ENCODE data around the gene SV2B.
"Not testable (repeated sequence)": the region's sequence is repeated elsewhere in the genome, so short reads cannot be mapped to it uniquely, and the experiment has no call there.

SV2B gene, protein sequence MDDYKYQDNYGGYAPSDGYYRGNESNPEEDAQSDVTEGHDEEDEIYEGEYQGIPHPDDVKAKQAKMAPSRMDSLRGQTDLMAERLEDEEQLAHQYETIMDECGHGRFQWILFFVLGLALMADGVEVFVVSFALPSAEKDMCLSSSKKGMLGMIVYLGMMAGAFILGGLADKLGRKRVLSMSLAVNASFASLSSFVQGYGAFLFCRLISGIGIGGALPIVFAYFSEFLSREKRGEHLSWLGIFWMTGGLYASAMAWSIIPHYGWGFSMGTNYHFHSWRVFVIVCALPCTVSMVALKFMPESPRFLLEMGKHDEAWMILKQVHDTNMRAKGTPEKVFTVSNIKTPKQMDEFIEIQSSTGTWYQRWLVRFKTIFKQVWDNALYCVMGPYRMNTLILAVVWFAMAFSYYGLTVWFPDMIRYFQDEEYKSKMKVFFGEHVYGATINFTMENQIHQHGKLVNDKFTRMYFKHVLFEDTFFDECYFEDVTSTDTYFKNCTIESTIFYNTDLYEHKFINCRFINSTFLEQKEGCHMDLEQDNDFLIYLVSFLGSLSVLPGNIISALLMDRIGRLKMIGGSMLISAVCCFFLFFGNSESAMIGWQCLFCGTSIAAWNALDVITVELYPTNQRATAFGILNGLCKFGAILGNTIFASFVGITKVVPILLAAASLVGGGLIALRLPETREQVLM

DNA sequence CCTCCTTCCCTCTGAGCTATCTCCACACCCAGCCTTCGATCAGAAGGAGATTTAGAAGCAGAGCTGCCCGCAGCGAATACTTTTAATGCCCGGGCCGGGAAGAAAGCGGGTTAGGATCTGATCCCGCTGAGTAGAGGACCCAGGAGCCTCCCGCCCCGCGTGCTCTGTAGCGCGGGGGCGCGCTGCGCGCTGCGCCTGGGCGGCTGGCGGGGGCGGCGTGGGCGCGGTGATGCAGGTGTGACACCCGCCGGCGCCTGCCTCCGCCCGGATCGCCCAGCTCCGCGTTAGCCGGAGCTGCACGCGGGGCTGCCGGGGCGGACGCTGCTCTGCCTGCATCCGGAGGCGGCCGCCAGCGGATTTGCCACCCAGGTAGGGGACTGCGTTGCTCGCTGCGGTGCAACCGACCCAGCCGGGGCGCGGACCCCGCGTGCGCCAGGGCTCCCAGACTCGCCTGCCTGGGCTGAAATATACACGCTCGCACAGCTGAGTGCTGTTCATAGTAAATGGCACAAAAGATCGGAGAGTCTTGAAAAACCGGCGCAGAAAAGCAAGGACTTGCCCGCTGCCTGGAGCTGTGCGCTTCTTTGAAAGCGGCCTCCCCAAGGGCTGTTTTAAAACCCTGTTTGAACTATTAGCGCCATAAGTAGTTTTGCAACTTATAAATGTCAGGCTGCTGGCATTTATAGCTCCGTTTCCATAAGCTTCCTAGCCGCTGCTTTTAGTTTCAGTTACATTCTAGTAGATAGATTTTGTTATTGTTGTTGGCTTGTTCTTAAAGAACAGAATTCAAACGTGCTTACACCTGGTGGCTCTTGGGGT, at the start of gene SV2B:
Gene SV2B (plus strand): TSS at position 263 of the 819 bp plus-strand sequence. CDS start 126,007 bp downstream, outside the sequence.
- DNase-seq (ENCODE audit: low read depth) = peak; percentile 24

DNA sequence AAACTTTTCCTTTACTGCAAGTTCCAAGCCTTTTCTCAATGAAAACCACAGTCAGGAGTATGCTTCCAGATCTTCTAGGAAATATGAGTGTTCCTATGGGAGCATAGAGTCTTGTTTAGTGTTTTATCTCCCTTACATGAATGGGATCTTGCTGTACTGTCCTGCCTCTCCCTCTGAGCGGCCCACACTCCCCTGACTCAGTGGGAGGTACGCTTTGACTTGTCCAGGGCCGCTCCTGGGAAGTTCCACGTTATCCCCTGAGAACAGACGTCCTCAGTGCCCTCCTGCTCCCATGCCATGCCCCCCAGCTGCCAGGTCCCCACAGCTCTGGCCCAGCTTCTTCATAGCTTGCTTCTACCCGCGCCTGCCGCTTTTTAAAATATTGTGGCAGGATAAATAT, 48.8 kb upstream of the SV2B start:
- no peak for DNase-seq (ENCODE audit: low read depth)

DNA sequence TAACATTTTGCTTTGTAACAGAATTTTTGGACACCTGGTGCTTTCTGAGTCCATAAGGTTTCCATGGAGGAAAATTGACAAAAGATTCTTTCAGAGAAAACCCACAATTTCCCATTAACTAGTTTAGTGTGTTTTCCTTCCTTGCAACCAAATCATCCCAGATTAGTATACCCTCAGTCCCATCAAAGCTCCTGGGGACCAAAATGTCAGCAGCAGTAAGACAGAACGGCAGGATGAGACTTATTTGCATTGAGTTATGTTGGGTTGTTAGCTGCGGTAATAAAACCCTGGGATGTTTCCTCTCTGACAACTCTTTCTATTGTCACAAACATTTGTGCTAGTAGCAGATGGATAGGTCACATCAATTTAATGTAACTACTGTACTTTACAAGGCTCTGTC, 45.2 kb upstream of the SV2B start:
- no peak for DNase-seq (ENCODE audit: low read depth)

DNA sequence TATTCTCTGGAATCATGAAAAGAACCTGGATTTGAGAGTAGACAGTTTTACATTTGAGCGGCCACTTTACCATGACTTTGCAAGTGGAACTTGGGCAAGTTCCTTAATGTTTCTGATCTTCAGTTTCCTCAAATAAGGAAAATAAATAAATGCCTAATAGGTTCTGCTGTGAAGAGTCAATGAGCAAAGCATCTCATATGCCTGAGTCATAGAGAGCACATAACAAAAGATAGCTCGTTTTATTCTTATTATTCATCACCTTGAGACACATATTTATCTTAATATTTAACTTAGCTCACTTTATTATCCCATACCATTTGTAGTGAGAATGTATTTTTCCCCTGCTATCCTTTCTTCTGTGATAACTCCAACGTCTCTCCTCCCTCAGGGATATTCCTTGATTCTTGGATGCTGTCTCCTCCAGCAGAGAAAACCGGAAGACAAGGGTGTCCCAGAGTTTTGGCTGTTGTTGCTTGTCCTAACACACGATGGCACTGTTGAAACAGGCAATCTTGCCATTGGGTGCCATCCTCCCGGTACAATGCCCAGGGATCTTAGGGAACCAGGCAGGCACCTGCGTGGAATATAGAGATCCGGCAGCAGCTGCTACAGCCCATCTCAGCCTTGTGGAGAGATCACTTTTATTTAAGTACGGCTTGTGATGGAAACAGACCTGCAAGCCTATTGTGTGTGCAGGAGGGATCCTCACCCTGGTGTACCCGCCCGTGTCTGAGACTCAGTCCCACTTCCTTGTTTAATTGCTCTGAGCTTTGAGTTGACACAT, 44.3 kb upstream of the SV2B start:
- no peak for DNase-seq (ENCODE audit: low read depth)

DNA sequence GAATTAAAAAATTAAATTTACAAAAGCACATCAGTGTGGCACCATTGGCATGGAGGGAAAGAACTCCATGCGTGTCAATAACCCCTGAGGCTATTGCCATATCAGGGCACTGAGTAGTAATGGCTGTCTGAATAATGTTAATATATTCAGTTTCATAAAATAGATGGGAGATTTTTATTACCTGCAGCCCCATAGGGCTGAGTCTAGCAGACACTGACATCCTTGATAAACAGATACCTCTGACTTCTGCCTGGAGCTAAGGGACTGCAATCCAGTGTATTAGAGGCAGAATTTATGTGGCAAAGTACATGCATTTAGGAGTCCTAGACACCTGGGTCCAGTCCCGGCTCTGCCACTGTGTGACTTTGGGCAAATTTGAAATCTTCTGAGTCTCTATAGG, 38.8 kb upstream of the SV2B start:
- no peak for DNase-seq (ENCODE audit: low read depth)

DNA sequence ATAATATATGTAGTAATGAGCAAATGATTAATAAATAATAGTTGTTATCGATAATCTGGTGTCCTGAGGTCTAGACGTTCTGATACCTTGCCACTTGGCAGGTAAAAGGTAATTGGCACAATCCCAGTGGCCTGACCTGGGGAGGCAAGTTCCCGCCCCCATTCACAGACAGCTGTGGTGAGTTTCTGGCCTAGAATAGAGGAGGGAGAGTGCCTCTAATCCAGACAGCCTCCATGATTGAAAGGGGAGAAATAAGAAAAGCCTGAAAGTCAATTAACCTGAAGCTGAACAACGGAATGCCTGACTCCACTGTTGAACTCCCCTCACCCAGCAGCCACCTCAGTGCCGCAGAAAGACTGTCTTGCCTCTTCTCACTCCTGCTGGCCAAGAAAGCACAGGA, 38.1 kb upstream of the SV2B start:
- no peak for DNase-seq (ENCODE audit: low read depth)

DNA sequence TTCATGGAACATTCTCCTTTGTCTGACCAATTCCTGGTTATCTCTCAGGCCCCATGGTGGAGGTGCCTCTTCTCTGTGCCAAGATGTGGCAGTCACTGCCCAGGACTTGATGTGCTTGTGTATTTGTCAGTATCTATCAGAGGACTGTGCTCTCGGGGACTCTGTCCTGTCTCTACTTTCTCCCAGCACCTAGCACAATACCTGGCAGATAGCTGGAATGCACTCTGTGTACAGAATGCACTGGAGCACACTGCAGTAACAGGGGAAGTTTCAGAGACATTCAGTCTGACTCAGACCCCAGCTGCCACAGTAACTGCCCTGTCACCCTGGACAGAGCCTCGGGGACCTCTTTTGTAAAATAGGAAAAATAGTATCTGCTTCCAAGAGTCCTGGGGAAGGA, 34.6 kb upstream of the SV2B start:
- DNase-seq (ENCODE audit: low read depth) = no peak

DNA sequence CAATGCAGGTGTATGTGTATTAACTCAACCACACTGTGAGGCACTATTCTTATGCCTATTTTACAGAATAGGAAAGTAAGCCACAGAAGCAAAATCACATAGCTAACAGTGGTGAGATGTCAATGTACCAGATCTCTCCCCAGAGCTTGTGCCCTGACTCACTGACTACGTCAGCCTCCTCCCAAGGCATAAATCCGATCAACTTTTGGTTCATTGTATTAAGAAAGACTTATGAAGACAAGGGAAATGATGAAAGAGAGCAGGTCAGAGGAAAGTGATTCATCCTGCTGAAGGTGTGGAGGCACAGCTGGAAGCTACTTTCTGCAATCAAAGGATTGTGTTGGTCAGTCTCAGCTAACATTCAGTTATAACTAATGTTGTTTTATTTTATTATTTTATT, 33.0 kb upstream of the SV2B start:
- no peak for DNase-seq (ENCODE audit: low read depth)

DNA sequence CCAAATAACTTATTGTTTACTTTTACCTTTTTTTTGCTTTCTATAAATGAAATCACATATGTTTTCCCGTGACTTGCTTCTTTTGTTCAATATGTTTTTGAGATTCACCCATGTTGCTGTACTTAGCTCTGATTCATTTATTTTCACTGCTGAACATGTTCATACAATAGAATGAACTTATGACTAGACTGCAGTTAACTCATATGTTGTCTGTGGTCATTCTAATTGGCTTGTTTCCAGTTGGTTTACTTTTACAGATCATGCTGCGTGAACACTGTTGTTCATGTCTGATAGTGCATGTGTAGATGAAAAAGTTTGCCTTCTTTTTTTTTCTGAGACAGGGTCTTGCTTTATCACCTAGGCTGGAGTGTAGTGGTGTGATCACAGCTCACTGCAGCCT, 31.6 kb upstream of the SV2B start:
- DNase-seq (ENCODE audit: low read depth) = no peak

DNA sequence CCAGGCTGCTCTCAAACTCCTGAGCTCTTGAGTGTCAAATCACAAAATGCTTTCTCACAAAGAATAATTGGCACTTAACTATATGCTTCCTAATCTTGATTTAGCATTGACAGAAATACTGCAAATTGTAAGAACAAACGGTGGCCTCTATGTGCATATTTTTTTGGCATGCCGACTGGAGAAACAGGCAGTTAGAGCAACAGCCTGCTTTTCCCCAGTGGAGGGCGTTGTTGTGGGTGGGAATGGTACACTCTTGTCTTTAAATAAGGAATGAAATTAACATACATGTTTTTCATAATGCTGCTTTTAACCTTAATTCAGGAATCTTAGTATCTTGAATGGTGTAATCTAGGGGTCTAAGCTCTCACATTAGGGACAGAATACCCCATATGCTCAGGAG, 31.1 kb upstream of the SV2B start:
- no peak for DNase-seq (ENCODE audit: low read depth)

DNA sequence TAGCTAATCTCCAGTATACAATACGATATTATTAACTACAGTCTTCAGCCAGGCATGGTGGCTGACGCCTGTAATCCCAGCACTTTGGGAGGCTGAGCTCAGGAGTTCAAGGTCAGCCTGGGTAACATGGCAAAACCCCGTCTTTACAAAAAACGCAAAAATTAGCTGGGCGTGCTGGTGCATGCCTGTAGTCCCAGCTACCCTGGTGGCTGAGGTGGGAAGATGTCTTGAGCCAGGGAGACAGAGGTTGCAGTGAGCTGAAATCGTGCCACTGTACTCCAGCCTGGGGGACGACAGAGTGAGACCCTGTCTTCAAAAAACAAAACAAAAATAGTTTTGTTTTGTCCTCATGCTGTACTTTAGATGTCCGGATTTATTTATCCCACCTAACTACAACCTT, 29.2 kb upstream of the SV2B start:
- DNase-seq (ENCODE audit: low read depth) = no peak

DNA sequence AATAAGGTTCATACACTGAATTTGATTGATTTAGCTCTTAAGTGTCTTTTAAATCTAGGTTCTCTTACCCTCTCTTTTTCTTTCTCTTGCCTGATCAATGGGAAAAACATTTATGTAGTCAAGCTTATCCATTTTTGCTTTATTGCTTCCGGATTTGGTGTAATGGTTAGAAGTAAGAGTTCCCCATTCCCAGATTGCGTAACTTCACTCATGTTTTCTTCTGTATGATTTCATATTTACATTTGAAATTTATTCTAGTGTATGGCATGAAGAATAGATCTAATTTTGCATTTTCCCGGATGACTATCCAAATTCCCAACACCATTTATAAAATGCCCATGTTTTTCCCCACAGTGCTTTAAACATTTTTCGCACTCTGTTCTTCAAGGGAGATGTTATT, 27.9 kb upstream of the SV2B start:
- DNase-seq (ENCODE audit: low read depth) = no peak

DNA sequence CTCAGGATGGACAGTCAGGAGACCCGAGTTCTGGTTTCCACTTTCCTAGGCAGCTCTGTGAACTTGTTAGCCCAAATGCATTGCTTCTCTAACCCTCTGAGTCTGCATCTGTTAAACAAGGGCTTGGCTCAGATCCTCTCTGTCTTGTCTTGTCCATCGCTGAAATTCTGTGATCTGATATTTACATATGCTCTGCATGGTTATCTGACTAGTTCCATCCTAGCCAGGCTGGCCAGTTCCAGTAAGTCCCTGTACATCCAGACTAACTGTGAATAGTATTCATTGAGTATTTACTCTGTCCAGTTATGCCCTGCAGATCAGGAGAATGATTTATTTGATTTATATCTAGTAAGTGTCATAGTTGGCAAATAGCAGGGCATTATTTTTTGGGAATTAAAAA, 27.0 kb upstream of the SV2B start:
- DNase-seq (ENCODE audit: low read depth) = no peak

DNA sequence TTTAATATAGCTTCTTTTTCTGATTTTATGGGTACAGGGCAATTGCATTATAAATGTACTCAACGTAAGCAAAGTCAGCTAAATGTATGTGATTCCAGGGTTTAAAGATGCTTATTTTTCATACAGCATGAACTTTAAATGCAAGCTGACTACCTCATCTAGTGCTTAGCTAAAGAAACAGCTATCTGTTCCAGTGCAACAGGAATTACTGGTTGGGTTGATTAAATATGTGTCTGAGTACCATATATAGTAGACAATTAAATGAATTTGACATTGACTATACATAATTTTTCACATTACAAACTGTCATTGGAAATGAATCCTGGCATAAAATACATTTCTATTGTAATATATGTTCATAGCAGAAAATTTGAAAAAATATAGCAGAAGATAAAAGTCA, 26.3 kb upstream of the SV2B start:
- no peak for DNase-seq (ENCODE audit: low read depth)

DNA sequence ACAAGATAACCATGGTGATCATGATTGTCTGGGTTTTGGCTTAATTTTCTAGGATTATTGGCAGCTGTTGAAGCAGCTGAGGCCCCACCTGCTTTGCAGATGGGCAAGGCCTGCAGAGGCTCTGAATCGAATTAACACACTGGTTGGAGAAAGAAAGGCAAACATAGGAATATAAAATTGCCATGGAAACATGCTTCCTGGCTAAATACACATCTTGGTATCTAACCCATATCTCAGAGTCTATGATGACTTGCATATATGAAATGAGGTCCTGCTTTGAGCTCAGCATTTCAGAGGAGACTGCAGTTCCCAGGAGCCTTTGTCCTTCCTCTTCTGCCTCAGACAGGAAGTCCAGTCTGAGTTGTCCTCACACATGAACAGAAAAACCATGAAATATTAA, 24.3 kb upstream of the SV2B start:
- DNase-seq (ENCODE audit: low read depth) = no peak

DNA sequence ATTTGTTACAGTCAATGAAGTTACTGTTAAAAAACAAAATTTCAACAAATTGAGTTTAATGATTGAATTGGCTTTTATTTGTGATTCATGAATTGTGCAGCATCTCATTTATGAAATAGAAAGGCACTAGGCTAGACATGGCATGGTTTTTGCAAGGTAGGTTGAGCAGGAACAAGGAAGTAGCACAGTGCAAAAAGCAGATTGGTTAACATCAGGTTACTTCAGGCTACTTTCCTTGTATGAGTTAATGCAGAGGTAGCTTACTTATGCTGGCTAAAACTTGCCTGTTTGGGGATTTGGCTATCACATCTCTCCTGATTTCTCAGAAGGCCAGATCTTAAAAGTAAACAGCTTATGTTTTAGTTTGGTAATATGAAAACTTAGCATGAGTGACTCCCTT, 23.0 kb upstream of the SV2B start:
- DNase-seq (ENCODE audit: low read depth) = no peak

DNA sequence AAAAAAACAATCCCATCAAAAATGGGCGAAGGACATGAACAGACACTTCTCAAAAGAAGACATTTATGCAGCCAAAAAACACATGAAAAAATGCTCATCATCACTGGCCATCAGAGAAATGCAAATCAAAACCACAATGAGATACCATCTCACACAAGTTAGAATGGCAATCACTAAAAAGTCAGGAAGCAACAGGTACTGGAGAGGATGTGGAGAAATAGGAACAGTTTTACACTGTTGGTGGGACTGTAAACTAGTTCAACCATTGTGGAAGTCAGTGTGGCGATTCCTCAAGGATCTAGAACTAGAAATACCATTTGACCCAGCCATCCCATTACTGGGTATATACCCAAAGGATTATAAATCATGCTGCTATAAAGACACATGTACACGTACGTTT, 6.2 kb upstream of the SV2B start:
- not testable (repeated sequence) for DNase-seq (ENCODE audit: low read depth)

DNA sequence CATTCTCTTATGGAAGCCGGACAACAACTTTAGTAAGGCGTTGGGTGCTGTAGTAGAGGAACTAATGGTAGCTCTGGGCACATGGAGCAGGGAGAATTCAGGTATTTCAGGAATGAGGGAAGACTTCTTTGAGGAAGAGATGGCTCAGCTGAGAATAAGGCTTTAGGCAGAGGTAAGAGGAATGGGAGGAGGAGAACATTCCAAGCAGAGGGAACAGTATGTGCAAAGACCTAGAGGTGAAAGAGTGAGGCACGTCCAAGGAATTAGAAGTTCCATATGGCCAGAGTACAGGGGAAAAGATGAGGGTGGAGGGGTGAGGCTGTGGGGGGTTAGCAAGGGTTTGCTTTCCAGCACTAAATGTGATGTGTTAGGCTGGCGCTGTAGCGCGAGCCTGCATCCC, 1.6 kb upstream of the SV2B start:
- DNase-seq (ENCODE audit: low read depth) = no peak

DNA sequence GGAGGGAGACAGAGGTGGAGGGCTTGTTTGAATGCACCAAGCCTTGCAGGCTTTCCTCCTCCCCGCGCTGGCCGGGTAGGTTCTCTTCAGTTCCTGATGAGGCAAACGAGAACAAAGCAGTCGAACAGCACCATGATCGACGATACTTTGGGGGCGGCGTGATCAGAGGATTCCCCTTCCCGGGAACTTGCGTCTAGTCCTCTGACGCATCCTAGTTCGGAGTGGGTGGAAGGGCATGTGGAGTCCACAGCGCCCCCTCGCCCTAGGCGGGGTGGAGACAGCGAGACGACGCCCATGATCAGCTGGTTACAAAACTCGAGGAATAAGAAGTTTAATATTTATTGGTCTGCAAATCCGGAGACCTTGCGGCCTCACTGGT, 452 bp upstream of the SV2B start:
- DNase-seq (ENCODE audit: low read depth) = no peak

DNA sequence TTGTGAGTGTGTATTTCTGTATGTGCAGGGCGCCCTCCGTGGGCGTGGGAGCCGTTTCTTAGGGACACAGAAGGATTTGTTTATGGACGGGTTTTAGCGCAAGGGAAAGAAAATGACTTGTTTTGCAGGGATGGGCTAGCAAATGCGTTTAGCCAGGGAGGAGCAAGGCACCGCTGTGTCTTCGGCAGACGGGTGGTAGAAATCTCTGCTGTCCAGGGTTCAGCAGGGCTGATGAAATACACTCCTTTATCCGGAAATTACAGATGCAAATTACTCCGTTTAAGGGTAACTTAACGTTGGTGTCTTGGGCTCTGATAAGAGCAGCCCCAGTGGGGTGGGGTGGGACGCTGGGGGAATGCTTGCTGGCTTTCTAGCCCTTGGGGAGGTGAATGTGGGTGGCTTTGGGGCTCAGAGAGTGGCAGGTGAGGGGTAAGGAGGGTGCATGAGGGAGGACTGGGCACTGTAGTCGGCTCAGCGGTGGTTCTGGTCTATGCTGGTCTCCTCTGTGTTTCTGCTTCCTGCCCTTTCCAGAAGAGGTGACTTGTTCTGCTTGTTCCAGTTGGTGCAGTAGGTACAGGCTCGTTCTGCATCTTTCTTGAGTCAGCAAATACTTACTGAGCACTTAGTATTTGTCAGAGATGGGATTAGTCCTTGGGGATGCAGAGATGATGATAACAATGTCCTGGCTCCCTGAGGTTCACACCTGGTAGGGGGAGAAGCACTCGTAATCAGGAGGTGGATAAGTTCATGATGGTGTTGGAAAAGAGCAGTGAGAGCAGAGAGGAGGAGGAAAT, 954 bp downstream of the SV2B start:
- no peak for DNase-seq (ENCODE audit: low read depth)

DNA sequence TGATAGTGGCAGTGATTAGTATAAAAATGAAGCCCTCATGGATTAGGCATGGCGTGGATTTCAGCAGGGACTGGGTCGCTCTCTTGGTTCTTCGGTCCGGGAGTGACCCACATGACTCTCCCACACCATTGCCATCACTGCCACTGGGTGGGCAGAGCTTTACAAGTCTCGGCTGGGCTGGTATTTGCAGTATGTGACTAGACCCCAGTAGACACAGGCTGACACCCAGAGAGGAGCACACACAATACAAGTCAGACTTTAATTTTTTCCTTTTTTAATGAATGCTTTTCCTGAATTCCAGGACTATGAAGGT, 1.5 kb downstream of the SV2B start:
- DNase-seq (ENCODE audit: low read depth) = no peak
